ENCODE results near the gene MNDA. TPM values are rescaled to one million over a fixed set of nuclear protein-coding genes. Genes with fewer than 3 reads are reported as not detected.
A peak's percentile ranks its signal among the peaks of the same experiment; 100 is the strongest.

The MNDA gene
- total and polyA plus RNA-seq, 8 donors: 5.1 to 82.3 (median 6.6) TPM

DNA sequence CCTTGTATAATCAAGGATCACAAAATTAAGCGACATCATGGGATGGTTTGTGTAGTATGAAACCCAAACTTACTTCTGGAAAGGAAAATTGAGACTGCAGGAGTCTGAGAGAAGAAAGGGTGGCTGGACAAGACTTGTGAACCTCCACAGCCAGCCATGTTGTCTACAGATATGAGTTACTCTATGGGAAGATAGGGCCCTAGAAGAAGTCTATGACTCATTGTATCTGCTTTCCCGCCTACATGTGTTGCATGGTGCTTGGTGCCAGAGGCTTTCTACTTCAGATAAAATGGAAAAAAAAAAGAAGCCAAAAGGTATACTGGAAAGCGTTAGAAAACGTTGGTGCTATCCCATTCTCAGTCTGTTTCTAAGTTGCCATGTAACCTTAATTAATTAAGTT is 31.5 kb upstream of the MNDA start:
- peak overlapping the region in 1 of 2 donors; percentile 85 for H3K27ac ChIP-seq
- ATAC-seq: no peak
- no peaks in the 10 kb centered on the region for H3K9me3 ChIP-seq
- no peaks in the 10 kb centered on the region for H3K27me3 ChIP-seq
- no peak overlapping the region for H3K4me3 ChIP-seq
- no peak for DNase-seq
- no peaks in the 10 kb centered on the region for H3K36me3 ChIP-seq
- intact Hi-C loops (cut with DNase I): no loop called here
- peaks cover 0 to 35% of the 10 kb centered on the region in 2 donors for H3K4me1 ChIP-seq
- no peak for TF ChIP-seq CTCF (IDR thresholded peaks at IDR 0.05)

DNA sequence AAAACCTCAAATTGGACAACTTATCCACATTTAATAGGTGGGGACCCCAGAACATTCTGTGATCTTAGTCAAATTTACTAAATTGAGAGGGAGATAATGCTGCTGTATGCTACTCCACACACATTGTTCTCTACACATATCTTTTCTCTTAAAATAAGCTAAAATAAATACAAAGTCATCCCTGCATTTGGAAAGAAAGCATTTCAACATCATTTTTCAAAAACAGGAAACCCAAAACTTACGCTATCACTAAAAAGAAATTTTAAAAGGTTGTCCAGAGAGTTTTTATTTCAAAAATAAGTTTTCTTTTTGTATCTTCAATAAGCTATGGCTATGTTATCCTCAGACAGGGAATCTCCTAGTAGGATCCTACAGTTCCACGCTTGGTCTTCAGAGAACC is 30.6 kb upstream of the MNDA start:
- no peaks in the 10 kb centered on the region for H3K9me3 ChIP-seq
- no peaks in the 10 kb centered on the region for H3K27me3 ChIP-seq
- no peak for DNase-seq
- H3K27ac ChIP-seq: peak overlapping the region in 1 of 2 donors; percentile 85
- peaks cover 0 to 35% of the 10 kb centered on the region in 2 donors for H3K4me1 ChIP-seq
- no peak overlapping the region for H3K4me3 ChIP-seq
- no peak for TF ChIP-seq CTCF (IDR thresholded peaks at IDR 0.05)
- intact Hi-C loops (cut with DNase I): no loop called here
- H3K36me3 ChIP-seq: no peaks in the 10 kb centered on the region
- ATAC-seq: no peak

GRCh38 chr1:158801396-158801795 is 29.8 kb upstream of the MNDA start:
- intact Hi-C loops (cut with DNase I): no loop called here
- DNase-seq (no peak), ATAC-seq (no peak)
- Histone ChIP-seq H3K36me3 (no peaks in the 10 kb centered on the region), H3K4me1 (peaks cover 0 to 35% of the 10 kb centered on the region in 2 donors), H3K9me3 (no peaks in the 10 kb centered on the region), H3K27me3 (no peaks in the 10 kb centered on the region), H3K4me3 (no peak overlapping the region), H3K27ac (peak overlapping the region in 1 of 2 donors; percentile 85)
- TF ChIP-seq CTCF (IDR thresholded peaks at IDR 0.05): no peak

- Histone ChIP-seq H3K27me3 (no peaks in the 10 kb centered on the region), H3K9me3 (no peaks in the 10 kb centered on the region), H3K27ac (no peak overlapping the region), H3K4me1 (peaks cover 0 to 38% of the 10 kb centered on the region in 2 donors), H3K4me3 (no peak overlapping the region), H3K36me3 (no peaks in the 10 kb centered on the region)
- DNase-seq: no peak
- ATAC-seq: no peak
- no peak for TF ChIP-seq CTCF (IDR thresholded peaks at IDR 0.05)
- intact Hi-C loops (cut with DNase I): no loop called here
Observed at GRCh38 chr1:158803678-158804077, 27.5 kb upstream of the MNDA start.

DNA sequence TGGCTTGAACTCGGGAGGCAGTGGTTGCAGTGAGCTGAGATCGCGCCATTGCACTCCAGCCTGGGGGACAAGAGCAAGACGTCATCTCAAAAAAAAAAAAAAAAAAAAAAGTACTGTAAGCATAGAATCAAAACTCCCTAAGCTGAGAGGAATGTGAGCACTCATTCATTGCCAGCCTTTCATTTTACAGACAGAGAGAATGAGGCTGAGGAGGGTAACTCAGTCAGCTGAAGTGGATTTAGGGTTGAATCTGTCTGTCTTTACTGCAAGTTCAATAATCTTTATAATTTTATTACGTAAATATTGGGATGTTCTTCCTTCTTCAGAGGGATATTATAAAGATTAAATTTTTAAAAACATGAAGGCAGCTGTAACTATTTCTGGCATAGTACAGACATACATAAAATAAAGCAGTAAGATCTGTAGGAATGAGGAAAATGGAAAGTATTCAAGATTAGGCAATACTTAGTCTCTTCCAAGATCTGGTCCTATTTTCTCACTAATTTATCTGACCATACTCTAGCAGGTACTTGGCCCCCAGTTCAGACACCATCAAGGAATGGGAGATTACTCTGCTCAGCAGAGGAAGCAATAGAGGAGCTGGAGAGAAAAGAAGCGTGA is 24.1 kb upstream of the MNDA start:
- Histone ChIP-seq H3K4me1 (peaks cover 0 to 35% of the 10 kb centered on the region in 2 donors), H3K36me3 (no peaks in the 10 kb centered on the region), H3K4me3 (no peak overlapping the region), H3K27me3 (no peaks in the 10 kb centered on the region), H3K9me3 (no peaks in the 10 kb centered on the region), H3K27ac (no peak overlapping the region)
- DNase-seq (no peak), ATAC-seq (no peak)
- intact Hi-C loops (cut with DNase I): no loop called here
- TF ChIP-seq CTCF (IDR thresholded peaks at IDR 0.05): no peak

All from left lung (tissue), 10 donors.